GM11168 (cell line): Measurements from ENCODE around the gene ENPP7.

Experiments
- in situ Hi-C: fragments of 300-500 bp; cut with MboI; formaldehyde crosslinking; loops from one replicate; pipeline ENCODE4 v1.12.0; 2022; ENCODE audit warnings: low sequenced_read_pairs; ENCODE audit not compliant: unreplicated experiment

The ENPP7 gene

DNA sequence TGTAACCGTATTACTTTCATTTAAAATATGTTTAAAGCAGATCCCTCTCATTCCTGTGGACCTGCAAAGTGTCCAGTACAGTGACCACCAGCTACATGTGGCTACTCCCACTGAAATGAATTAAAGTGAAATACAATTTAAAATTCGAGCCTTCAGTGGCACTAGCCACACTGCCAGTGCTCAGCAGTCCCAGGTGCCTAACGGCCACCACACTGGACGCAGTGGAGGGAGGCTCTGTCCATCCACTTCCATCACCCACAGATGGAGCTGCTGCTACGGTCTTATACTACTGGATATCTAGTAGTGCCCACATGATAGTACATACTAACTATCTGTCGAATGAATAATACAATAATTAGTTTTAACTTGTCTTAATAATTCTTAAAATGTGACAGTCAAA lies 44.9 kb downstream of the ENPP7 start:
- in situ Hi-C loops, result no loop called here

DNA sequence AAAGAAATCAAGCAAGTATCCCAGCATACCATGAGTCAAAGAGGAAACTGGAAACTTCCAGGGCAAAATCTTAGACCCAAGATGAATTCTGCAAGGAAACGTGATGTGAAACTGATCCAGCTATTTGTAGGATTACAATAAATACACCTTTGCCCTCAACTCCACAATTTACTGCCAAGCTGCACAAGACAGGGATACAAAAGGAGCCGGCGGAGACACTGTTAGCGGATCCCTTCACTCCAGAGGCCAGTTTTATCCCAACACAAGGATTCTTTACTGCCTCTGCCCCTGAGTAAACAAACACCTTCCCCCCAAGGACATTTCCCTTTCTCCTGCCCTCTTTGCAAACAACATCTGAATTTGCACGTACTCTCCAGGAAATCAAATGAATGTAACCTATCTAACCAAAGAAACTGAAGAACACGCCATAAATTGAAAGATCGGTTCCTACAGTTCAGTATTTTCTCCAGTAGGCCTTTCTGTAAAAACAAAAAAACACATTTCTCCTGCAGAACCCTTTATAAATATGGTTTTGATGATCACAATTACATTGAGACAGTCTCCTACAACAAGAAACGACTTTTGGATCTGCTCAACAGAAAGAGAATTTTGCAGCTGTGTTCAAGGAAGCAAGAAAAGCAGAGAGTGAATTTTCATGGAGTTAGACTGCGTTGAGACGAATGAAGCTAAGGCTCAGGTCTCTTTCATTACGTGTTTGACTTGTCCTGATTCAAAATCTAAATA lies 45.8 kb downstream of the ENPP7 start:
- in situ Hi-C loops, result no loop called here

DNA sequence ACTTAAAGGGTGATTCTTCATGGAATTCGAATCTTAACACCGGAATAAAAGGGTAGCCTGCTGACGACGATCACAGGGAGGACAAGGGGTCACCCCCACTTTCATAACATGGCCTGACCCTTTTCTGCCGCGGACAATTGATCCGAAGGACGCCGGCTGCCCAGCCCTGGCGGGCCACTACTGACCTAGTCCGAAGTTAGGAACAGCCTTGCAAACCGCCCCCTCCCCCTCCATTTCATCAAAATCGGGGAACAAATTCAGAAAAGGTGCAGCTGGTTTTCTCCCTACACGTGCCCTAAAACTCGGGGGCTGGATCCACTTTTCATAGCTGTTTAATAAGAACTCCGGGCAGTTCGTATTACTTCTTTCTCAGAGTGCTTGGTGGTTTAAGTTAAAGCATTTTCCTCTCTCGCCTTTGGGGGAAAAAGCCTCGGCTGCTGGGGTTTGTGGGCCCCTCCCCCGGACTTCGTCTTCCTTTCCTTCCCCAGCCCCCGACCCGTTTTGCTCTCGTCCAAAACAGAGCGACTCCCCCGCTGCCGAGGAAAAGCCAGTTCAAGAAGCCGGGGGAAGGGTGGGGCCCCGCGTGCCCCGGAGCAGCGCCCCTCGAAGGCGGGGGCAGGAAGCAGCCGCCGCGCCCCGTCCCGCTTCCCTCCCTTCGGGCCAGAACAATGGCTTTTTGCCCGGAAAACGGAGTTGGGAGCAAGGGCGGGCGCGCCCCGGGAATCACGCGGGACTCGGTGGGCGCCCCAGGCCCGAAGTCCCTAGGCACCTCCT lies 46.6 kb downstream of the ENPP7 start:
- in situ Hi-C loops, result no loop called here

DNA sequence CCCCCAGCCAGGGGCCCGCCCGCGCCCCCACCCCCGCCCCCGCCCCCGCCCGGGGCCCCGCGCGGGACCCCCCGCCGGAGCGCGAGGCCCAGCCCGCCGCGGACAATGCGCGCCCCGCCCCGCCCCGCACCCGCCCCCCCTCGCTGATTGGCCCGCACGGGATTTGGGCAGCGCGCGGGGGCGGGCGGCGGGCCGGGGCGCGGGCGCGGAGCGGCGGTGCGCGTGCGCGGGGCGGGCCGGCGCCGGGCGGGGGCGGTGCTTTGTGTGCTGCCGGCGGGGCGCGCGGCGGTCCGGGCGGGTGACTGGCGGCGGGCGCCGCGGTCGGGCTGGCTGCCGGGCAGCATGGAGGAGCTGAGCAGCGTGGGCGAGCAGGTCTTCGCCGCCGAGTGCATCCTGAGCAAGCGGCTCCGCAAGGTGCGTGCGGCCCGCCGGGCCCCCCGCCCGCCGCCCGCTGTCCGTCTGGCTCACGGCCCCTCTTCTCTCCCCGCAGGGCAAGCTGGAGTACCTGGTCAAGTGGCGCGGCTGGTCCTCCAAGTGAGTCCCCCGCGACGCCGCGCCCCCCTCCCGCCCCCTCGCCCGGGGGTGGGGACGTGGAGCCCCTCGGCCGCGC lies 47.3 kb downstream of the ENPP7 start, which contains the start of gene CBX2:
CBX2 (plus strand) TSS at position 255 of the 610 bp plus-strand sequence; CDS start at position 343, 88 bp downstream.
- in situ Hi-C loops, result no loop called here

- in situ Hi-C loops, result no loop called here
Measured at GRCh38 chr17:79778504-79779083, 47.9 kb downstream of the ENPP7 start.

GRCh38 chr17:79779084-79779529 lies 48.4 kb downstream of the ENPP7 start:
- in situ Hi-C loops, result no loop called here

- in situ Hi-C loops, result no loop called here
Measured at GRCh38 chr17:79779661-79780365, 49.1 kb downstream of the ENPP7 start.

- in situ Hi-C loops, result no loop called here
Measured at GRCh38 chr17:79781012-79781650, 50.4 kb downstream of the ENPP7 start.

DNA sequence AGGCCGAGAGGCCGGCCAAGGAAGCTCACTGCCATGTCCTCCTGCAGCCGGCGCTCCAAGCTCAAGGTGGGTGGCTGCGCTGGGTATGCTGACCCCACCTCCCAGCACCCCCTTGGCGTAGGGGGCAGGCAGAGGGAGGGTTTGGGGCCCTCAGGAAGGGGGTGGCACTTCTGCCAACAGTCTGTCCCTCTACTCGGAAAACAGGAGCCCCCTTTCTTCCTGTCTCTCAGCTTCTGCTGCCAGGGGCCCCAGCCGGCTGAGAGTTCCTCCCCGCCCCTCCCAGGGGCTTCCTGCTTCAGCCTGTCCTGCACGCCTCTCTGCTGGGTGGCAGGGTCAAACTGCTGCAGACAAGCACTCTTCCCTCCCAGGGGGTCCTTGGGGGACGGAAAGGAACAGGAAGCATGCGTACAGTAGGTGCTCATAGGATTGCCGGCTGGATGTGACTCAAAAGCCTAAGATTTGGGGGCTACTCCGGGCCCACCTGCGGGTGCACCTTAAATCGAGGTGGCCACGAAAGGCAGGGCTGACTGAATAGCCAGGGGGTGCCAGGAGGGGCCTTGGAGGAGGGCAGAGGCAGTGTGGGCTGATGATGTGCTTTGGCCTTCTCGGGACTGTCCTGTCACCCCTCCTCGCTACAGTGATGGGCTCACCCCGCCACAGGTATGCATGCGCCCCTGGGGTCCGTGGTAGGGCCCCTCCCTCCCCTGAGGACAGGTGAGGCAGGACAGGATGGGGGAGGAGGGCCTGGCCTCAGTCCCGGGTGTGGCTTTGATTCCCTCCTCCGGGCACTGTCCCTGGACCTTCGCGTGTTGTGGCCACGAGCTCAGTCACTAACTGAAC lies 51.2 kb downstream of the ENPP7 start:
- in situ Hi-C loops, result no loop called here

DNA sequence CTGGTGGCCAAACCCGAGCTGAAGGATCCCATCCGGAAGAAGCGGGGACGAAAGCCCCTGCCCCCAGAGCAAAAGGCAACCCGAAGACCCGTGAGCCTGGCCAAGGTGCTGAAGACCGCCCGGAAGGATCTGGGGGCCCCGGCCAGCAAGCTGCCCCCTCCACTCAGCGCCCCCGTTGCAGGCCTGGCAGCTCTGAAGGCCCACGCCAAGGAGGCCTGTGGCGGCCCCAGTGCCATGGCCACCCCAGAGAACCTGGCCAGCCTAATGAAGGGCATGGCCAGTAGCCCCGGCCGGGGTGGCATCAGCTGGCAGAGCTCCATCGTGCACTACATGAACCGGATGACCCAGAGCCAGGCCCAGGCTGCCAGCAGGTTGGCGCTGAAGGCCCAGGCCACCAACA lies 53.1 kb downstream of the ENPP7 start:
- in situ Hi-C loops, result no loop called here

GRCh38 chr17:79784353-79785016 lies 53.7 kb downstream of the ENPP7 start:
- in situ Hi-C loops, result no loop called here

DNA sequence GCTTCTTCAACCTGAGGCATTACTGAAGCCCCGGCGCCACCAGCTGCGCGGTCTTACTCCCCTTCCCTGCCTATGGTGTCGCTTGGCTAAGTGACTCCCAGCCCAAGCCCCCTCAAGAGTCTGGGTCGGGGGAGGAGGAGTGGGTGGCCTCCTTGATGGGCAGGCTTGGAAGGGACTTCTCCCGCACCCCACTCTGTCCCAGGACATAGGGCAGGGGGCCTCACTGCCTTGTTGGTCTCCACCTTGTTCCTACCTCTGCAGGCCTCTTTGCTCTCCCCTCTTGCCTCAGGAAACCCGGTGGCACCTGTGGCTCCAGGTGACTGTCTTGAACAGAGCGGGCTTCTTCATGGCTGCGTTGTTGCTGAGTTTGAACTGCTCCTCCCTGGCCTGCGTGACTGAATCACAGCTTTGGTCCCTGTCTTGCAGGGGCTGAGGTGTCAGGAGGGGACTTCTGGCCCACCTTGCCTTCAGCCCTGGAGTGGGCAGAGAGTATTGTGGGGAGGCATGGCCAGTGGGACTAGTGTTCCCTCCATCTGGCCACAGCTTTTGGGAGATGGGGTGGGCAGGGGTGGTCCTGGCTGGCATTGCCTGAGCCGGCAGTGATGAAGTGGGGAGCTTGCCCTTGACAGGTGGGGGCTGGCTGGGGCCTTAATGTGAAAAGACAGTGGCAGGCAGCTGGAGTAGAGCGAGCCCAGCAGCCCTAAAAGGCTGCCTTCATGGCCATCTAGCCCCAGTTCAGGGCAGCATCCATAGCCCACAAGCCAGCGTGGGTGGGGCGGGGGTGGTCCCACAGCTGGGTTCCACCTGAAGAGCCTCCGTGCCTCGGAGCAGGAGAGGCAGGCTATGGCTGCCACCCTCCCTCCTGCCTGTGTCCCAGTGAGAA lies 54.5 kb downstream of the ENPP7 start:
- in situ Hi-C loops, result no loop called here

- in situ Hi-C loops, result no loop called here
Measured at GRCh38 chr17:79785900-79786810, 55.4 kb downstream of the ENPP7 start.

DNA sequence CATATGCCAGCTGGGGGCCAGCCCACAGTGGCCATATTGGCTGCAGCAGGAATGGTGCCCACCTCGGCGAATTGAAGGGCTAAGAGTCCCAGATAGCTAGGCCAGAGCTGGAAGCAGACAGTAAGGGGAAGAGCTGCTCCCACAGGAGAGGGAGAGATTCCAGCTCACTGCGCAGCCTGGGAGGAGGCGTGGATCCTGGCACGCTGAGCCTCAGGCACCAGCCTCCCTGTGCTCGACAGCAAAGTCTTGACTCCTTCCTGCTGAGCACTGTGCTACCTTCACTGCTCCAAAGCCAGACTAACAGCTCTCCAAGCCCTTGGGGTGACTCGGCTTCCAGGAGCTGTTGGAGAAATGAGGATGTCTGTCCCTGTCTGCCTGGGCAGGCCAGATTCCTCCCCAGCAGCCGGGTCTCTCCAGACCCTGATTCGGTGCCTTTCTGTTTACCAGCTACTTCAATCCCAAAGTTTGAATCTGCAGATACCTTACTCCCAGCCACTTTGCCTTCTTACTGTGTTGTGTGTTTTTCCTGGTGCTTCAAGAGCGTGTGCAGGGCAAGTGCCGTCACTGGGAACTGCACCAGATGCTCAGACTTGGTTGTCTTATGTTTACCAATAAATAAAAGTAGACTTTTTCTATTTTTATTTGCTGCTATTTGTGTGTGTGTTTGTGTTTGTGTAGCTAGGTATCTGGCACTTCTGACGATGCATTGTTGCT lies 56.3 kb downstream of the ENPP7 start:
- in situ Hi-C loops, result no loop called here

GRCh38 chr17:79788455-79788854 lies 57.7 kb downstream of the ENPP7 start:
- in situ Hi-C loops, result no loop called here
